OCI-LY3 (cell line): ENCODE data around the gene TMEM97.

ENCODE experiments used
- CTCF ChIP-seq: fragments of 200-600, 300-600 bp; sonication (generic); IDR thresholded peaks from 2 replicates; pipeline ENCODE4 v1.5.1; 2014; ENCODE audit warnings: antibody characterized with exemption, low read length, low read depth
- EZH2phosphoT487 ChIP-seq: fragments of 200-600 bp; shearing (Covaris generic); IDR thresholded peaks from 2 replicates; pipeline ENCODE4 v1.6.1; 2018; ENCODE audit warnings: antibody characterized with exemption, mixed run types, low read depth

GRCh38 chr17:28317966-28318758 lies 838 bp upstream of the TMEM97 start:
- no peak for TF ChIP-seq CTCF
- no peak for TF ChIP-seq EZH2phosphoT487
